NT2/D1 (cell line): ENCODE measurements around the gene TNFAIP8.
"Not testable (repeated sequence)": the region's sequence is repeated elsewhere in the genome, so short reads cannot be mapped to it uniquely, and the experiment has no call there.

Experiments
- SUZ12 ChIP-seq: IDR thresholded peaks from 2 replicates; pipeline ENCODE4 v1.6.1; 2011; ENCODE audit not compliant: insufficient read length, insufficient read depth; ENCODE audit errors: extremely low read depth
- YY1 ChIP-seq: IDR thresholded peaks from 2 replicates; pipeline ENCODE4 v1.6.1; 2011; ENCODE audit not compliant: insufficient read length, insufficient read depth
- ZNF274 ChIP-seq: IDR thresholded peaks from 2 replicates; pipeline ENCODE4 v1.6.1; 2011; ENCODE audit warnings: mild to moderate bottlenecking, low read depth, low read length

- not testable (repeated sequence) for TF ChIP-seq YY1, ZNF274, SUZ12
Measured at GRCh38 chr5:119437785-119438586, 82.2 kb downstream of the TNFAIP8 start.
